IPS-20b (cell line): Measurements from ENCODE around the gene ADCY1.
A peak's percentile ranks its signal among the peaks of the same experiment; 100 is the strongest.

Source experiments
- H3K27ac ChIP-seq: one replicate; pipeline ENCODE4 v1.5.1; 2013; ENCODE audit warnings: low read length
- H3K27me3 ChIP-seq: 2 replicates; pipeline ENCODE4 v1.6.1; 2013; ENCODE audit warnings: mild to moderate bottlenecking, low read length, inconsistent platforms; ENCODE audit not compliant: insufficient read depth
- H3K36me3 ChIP-seq: 2 replicates; pipeline ENCODE4 v1.6.1; 2013; ENCODE audit warnings: low read depth, mild to moderate bottlenecking, inconsistent platforms, low read length, moderate library complexity; ENCODE audit not compliant: insufficient read depth
- H3K4me1 ChIP-seq: 2 replicates; pipeline ENCODE4 v1.6.1; 2013; ENCODE audit warnings: mild to moderate bottlenecking, control low read depth, inconsistent platforms, low read length, moderate library complexity; ENCODE audit not compliant: insufficient read depth
- H3K4me3 ChIP-seq: 2 replicates; pipeline ENCODE4 v1.5.1; 2013; ENCODE audit warnings: mild to moderate bottlenecking, low read length, inconsistent platforms
- H3K9ac ChIP-seq: 2 replicates; pipeline ENCODE4 v1.6.1; 2013; ENCODE audit warnings: low read depth, mild to moderate bottlenecking, inconsistent platforms, low read length, moderate library complexity
- H3K9me3 ChIP-seq: 2 replicates; pipeline ENCODE4 v1.6.1; 2013; ENCODE audit warnings: mild to moderate bottlenecking, low read depth, low read length, inconsistent platforms; ENCODE audit not compliant: insufficient read depth

Gene ADCY1

DNA sequence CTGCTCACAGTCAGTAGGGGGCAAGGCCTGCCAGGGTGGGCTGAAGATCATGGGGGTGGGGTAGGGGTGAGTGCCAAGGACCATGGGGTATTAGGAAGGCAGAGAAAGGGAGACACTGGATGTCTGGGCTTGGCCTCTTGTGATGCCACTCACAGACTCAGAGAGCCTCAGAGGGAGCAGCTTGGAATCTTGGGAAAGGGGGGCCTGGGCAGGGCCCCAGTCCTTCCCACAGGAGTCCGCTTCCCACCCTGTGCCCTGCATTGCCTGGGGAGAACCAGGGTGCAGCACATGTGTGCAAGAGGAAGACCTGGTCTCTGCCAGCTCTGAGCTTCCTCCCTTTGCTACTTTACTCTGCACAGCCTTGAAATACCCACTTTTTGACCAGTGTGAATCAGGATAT is 4.3 kb downstream of the ADCY1 start:
- peaks cover 41% of the 10 kb centered on the region for H3K27me3 ChIP-seq
- H3K9me3 ChIP-seq = no peaks in the 10 kb centered on the region
- no peaks in the 10 kb centered on the region for H3K36me3 ChIP-seq
- no peak overlapping the region for H3K27ac ChIP-seq
- H3K4me1 ChIP-seq = peaks cover 24% of the 10 kb centered on the region
- no peak overlapping the region for H3K4me3 ChIP-seq
- no peak overlapping the region for H3K9ac ChIP-seq

DNA sequence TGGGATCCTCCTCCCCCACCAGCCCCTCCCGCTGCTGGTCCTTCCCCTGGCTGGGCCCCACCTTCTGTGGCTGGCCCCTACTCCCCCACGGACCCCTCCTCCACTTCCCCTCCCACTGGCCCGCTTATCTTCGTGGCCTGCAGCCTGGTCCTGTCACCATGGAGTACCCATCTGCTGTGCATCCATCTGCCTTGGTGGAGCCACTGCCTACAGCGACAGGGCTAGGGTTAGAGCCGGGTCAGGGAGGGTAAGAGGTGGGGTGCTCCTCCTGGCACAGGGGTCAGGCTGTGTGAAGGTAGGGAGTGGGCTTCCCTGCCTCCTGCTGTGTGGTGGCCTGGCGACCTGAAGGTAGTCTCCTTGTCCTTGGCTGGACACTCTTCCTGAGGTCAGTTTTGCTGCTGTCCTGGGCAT is 5.2 kb downstream of the ADCY1 start:
- Histone ChIP-seq H3K27me3 (peaks cover 35% of the 10 kb centered on the region), H3K27ac (no peak overlapping the region), H3K9ac (no peak overlapping the region), H3K4me1 (peaks cover 24% of the 10 kb centered on the region), H3K4me3 (no peak overlapping the region), H3K36me3 (no peaks in the 10 kb centered on the region), H3K9me3 (no peaks in the 10 kb centered on the region)

DNA sequence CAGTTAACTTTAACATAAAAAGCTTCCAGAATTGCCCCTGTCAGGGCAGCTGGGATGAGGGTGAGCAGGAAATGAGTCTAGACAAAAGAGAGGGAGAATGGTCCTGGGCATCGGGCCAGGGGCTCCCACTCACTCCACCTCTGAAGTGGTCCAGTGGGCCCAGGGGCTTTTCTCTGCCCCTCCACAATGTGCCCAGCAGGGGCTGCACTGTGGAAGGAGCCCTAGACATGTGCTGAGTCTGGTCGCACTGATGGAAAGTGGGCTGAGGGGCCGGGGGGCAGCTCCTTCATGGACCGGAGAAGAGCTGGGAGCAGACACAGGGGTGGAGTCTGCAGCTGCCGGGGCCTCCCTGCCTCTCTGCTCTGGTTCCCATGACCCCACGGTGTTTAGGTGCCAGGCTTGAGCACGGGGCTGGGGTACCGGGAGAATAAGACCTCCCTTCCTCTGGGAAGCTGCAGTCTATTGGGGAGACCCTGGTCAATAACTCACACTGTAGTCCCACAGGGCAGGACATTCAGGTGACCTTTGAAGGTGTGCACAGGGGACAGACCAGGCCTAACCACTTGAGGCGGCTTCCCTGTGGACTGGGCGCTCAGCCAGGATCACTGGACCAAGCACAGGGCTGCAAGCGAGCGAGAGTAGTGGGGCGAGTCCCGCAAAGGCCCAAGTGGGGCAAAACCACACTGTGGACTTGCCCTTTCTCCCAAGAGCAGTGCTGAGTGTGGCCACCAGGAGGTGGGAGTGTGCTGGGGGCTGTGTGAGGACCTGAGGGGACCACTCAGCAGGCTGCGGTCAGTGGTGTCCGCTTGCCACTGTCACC is 6.1 kb downstream of the ADCY1 start:
- Histone ChIP-seq H3K27me3 (peaks cover 27% of the 10 kb centered on the region), H3K27ac (no peak overlapping the region), H3K9ac (no peak overlapping the region), H3K4me3 (no peak overlapping the region), H3K4me1 (peaks cover 24% of the 10 kb centered on the region), H3K36me3 (no peaks in the 10 kb centered on the region), H3K9me3 (no peaks in the 10 kb centered on the region)

DNA sequence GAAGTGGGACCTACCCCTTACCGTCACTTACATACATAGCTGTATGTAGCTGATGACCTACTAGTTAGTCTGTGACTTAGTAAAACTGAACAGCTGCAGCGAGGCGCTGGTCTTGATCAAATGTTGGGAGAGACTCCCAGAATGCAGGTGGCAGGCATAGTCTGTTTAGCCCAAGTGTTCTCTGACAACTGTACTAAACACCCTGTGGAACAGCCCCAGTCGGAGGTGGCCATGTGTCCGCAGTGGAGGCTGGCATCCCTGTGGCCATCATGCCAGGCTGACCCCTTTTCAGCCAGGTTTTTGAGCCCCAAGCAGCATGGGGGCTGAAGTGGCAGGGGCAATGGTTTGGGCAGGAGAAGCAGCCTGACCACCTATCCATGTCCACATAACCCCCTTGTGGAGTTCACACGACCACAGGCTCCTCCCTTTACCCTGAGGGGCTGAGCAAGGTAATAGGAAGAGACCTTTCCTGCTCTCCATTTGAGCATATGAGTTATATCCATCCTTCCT is 7.2 kb downstream of the ADCY1 start:
- Histone ChIP-seq H3K27me3 (peaks cover 16% of the 10 kb centered on the region), H3K9ac (no peak overlapping the region), H3K9me3 (no peaks in the 10 kb centered on the region), H3K36me3 (no peaks in the 10 kb centered on the region), H3K27ac (no peak overlapping the region), H3K4me3 (no peak overlapping the region), H3K4me1 (peaks cover 24% of the 10 kb centered on the region)

DNA sequence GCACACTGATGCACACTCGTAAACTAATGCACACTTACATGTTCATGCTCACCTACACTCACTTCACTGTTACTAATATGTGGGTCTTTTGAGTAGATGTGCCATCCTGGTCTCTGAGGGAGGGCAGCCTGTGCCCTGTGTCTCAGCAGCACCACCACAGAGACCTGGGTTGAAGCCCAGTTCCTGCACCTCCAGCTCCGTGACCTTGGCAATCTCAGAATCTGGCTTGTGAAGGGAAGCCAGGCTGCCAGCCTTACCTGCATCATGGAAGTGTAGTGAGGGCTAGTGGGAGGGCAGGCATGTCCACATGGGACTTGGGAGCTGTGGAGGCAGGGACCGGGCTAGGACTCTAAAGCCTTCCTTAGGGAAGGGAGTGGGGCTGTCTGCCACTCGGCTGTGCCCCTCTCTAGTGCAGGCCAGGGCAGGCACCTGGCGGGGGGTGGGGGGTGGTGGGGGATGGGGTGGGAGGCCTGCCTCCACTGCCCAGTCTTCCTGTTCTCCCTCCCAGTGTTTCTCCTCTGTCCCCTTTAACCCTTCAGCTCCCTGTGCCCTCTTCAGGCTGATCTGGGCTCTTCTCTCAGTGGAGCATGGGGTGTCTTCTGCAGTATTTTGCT is 8.1 kb downstream of the ADCY1 start:
- H3K9ac ChIP-seq = no peak overlapping the region
- no peaks in the 10 kb centered on the region for H3K36me3 ChIP-seq
- H3K27me3 ChIP-seq = peaks cover 7% of the 10 kb centered on the region
- H3K9me3 ChIP-seq = no peaks in the 10 kb centered on the region
- peak overlapping the region; percentile 21; the same call in 1 of the 2 replicates for H3K4me3 ChIP-seq
- peaks cover 24% of the 10 kb centered on the region for H3K4me1 ChIP-seq
- H3K27ac ChIP-seq = no peak overlapping the region

DNA sequence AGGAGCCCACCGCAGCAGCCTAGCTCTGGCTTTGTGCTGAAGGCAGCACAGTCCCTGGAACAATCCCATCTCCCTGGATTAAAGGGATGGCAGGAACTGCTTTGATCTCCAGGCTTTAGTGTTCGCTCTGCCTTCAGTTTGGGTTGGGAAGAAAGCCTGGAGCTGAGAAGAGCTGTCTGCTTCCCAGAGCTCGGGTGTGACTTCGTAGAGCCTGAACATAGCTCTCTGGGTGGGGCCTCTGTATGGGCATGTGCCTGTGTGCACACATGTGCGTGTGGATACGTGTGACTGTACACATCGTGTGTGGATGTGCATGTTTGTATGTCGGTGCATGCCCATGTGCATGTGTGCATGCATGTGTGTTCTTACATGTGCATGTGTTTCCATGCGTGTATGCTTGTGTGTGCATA is 8.7 kb downstream of the ADCY1 start:
- H3K9ac ChIP-seq = no peak overlapping the region
- no peak overlapping the region for H3K27ac ChIP-seq
- H3K27me3 ChIP-seq = 0 out of 2 replicates have a peak, but pooled peaks cover under 1% of the 10 kb centered on the region
- H3K36me3 ChIP-seq = no peaks in the 10 kb centered on the region
- peaks cover 19% of the 10 kb centered on the region for H3K4me1 ChIP-seq
- H3K9me3 ChIP-seq = no peaks in the 10 kb centered on the region
- peak overlapping the region; percentile 29; the same call in 1 of the 2 replicates for H3K4me3 ChIP-seq

DNA sequence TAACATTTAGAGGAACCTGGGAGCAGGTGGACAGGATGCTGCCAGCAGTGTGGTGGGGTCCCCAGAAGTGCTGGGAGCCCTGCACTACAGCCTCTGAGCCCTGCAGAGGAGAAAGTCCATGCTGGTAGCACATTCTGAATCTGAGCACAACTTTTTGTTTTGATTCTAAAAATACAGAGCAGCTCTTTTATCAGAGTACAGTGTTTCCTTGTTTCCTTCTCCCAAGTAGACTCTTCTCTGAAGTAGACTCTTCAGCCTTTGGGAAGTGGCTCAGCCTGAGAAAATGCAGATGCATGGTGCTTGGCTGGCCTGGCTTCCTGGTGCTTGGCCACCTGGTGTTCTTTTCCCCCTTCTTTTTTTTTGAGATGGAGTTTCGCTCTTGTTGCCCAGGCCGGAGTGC is 9.1 kb downstream of the ADCY1 start:
- H3K27ac ChIP-seq = no peak overlapping the region
- peaks cover 17% of the 10 kb centered on the region for H3K4me1 ChIP-seq
- H3K9ac ChIP-seq = no peak overlapping the region

DNA sequence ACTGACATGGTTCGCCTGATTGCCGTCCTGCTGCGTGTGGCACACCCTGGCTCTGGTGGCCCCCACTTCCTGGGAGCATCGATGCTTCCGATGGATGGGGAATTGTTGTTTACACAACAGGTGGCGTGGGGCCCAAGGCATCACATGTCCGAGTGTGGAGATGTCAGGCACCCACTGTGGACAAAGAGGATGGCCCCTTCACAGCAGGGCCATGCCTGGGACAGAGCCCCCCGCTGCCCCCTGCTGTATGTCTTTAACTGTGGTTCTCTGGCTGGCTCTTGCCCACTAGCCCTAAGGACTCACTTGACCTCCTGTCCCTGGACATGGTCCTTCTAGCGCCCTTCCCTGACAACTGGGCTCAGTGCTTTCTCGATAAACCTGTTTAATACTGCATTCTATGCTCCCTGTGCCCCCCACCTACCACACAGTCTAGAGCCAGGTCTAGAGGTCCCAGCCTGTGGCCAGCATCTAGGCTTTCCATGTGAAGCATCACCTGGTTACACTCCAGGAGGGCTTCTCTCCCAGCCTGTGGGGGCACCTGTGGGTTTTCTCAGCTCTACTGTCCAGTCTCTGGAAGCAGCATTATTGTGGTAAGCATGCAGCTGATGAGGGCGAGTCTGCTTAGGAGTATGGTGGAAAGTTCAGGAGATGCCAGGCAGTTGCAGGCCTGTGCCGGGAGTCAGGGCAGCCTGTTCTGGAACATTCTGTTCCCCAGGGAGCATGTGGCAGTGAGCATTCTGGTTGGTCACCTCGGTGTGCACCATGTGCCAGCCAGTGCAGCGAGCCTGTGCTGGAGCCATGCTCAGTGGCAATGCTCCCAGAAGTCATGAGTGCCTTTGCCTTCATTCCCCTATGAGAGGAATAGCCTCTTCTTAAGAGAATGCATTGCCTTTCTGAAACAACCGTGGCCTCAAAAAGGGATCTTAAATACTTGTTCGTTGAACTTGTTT is 10.4 kb downstream of the ADCY1 start:
- H3K9ac ChIP-seq = no peak overlapping the region
- H3K4me3 ChIP-seq = no peak overlapping the region
- no peaks in the 10 kb centered on the region for H3K27me3 ChIP-seq
- H3K4me1 ChIP-seq = peaks cover 16% of the 10 kb centered on the region
- no peak overlapping the region for H3K27ac ChIP-seq
- no peaks in the 10 kb centered on the region for H3K9me3 ChIP-seq
- no peaks in the 10 kb centered on the region for H3K36me3 ChIP-seq

More for the DNA sequence above, 9.1 kb downstream of the ADCY1 start:
- Histone ChIP-seq H3K4me3 (peak overlapping the region; percentile 29; the same call in 1 of the 2 replicates), H3K9me3 (no peaks in the 10 kb centered on the region), H3K27me3 (no peaks in the 10 kb centered on the region), H3K36me3 (no peaks in the 10 kb centered on the region)

DNA sequence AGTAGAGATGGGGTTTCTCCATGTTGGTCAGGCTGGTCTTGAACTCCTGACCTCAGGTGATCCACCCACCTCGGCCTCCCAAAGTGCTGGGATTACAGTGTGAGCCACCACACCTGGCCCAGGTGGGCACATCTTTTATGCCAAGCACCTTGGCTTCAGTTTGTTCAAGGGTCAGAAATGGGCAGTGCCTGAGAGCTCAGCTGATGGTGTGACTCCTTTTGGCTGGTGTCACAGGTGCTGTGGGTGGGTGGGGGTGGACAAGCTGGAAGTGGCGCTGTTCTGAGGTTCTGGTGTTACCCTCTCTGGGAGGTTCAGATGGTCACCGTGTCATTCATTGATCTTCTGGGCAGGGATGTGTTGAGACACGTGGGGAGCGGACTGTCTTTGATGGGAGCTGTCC is 11.5 kb downstream of the ADCY1 start:
- Histone ChIP-seq H3K4me3 (no peak overlapping the region), H3K27me3 (no peaks in the 10 kb centered on the region), H3K27ac (no peak overlapping the region), H3K9me3 (no peaks in the 10 kb centered on the region), H3K36me3 (no peaks in the 10 kb centered on the region), H3K4me1 (peaks cover 14% of the 10 kb centered on the region), H3K9ac (no peak overlapping the region)

DNA sequence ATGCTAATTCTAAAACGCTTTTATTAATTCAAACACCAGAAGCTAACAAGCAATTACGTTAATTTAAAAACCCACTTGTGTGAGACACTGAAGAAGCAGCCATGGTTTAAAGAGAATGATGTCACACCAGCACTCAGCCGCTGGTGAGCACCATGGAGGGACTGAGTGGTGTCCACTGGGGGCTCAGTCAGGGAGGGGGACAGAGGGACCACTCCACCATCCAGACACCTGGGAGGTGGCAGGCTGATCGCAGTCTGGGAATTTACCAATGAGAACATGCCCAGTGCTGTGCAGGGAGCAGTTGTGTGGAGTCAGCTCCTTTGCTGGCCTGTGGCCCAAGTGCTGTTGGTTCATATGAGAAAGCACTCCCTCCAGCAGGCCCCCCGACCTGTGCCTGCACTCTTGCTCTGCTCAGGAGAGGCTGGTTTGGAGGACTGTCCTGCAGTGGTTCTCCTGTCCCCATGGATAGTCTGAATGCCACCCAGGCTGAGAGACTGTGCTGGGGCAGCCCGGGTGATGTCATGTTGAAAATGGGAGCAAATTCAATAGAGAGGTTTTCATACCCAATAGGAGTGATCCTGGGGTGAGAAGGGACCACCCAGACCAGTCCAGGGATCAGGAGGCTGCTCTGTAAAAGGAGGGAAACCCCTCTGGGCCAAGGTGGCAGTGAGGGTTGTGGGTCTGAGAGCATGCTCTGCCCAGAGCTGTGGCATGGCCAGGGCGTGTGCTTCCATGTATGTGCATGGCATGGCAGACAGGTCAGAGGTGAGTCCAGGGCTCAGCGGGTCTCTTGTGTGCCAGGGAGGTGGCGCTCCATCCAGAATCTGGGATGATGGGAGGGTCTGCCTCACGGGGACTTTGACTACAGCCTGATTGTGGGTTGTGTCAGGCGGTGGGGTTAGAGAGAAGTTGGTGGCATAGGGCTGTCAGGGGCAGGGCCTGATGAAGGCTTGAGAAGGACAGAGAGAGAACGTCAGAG is 12.7 kb downstream of the ADCY1 start:
- H3K27me3 ChIP-seq = no peaks in the 10 kb centered on the region
- no peak overlapping the region for H3K9ac ChIP-seq
- H3K36me3 ChIP-seq = no peaks in the 10 kb centered on the region
- no peak overlapping the region for H3K4me3 ChIP-seq
- no peaks in the 10 kb centered on the region for H3K9me3 ChIP-seq
- no peak overlapping the region for H3K27ac ChIP-seq
- H3K4me1 ChIP-seq = peaks cover 12% of the 10 kb centered on the region
